Coronary artery (tissue), 2 donors: Measurements from ENCODE around the gene HOXB8.

ENCODE experiments used
- DNase-seq: peaks from one replicate; pipeline ENCODE4 v3.0.0-alpha.2; 2017; ENCODE audit warnings: low spot score
- H3K27ac ChIP-seq, 2 donors: fragments of 200-600 bp; sonication (generic); one replicate each; pipeline ENCODE4 v1.5.1; 2016 to 2019
- H3K4me3 ChIP-seq: fragments of 200-600 bp; sonication (generic); 2 replicates; pipeline ENCODE4 v1.5.1; 2016; ENCODE audit warnings: mild to moderate bottlenecking, moderate library complexity
- TF ChIP-seq, protein P1 (sequence below): fragments of 200-600 bp; sonication (generic); IDR thresholded peaks from one replicate; pipeline ENCODE4 v1.5.1; 2019; ENCODE audit warnings: antibody characterized with exemption

Gene HOXB8

DNA sequence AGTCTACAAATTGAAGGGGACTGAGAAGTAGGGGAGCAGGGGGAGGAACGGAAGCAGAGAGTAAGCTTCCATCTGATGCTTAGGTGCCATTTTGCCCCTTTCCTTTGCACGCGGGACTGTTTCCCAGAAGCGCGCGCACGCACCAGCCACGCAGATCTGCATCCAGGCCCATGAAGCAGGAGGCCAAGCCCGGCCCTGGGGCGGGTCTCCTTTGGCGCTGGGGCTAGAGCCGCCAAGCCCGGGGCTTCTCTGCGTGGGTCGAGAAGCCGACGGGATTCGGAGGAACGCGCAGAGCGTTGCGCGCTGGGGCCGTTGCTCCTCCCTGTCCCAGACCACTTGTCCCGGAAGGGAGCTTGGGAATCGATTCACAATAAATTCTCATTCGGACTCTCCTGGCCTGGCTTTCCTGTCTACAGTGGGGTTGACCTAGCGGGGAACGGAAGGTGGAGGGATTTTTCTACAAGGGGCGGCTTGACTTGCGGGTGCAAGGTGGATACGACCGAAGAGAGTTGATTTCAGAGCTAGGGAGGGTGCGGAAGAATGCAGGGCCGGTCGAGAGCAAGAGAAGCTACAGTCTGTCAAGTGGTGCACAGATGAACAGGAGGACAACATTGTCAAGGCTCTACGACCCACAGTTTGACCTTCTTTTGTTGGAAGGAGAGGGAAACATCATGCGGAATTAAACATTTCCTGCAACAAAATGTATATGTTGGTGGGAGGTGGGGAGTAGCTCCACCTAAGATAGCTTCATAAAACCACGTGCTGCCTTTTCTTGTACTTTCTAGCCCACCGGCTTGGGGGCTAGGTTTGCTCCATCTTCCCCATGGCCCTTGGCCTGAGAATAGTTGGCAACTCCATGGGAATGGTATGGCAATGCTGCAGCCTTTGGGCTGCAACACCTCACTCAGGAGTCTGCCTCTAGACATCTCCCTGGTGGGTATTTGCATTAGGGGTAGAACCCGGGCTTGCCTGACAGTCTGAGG is 6.6 kb upstream of the HOXB8 start:
- no peak for DNase-seq
- TF ChIP-seq, protein P1, sequence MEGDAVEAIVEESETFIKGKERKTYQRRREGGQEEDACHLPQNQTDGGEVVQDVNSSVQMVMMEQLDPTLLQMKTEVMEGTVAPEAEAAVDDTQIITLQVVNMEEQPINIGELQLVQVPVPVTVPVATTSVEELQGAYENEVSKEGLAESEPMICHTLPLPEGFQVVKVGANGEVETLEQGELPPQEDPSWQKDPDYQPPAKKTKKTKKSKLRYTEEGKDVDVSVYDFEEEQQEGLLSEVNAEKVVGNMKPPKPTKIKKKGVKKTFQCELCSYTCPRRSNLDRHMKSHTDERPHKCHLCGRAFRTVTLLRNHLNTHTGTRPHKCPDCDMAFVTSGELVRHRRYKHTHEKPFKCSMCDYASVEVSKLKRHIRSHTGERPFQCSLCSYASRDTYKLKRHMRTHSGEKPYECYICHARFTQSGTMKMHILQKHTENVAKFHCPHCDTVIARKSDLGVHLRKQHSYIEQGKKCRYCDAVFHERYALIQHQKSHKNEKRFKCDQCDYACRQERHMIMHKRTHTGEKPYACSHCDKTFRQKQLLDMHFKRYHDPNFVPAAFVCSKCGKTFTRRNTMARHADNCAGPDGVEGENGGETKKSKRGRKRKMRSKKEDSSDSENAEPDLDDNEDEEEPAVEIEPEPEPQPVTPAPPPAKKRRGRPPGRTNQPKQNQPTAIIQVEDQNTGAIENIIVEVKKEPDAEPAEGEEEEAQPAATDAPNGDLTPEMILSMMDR, result no peak
- Histone ChIP-seq H3K27ac (no peak overlapping the region), H3K4me3 (no peak overlapping the region)

- DNase-seq, result no peak
- no peak overlapping the region for H3K4me3 ChIP-seq
- TF ChIP-seq, protein P1, result no peak
- H3K27ac ChIP-seq, result no peak overlapping the region
Observed at GRCh38 chr17:48620461-48621139, 5.5 kb upstream of the HOXB8 start.

GRCh38 chr17:48619826-48620449 is 4.8 kb upstream of the HOXB8 start:
- TF ChIP-seq, protein P1, result no peak
- H3K4me3 ChIP-seq, result no peak overlapping the region
- DNase-seq, result no peak
- no peak overlapping the region for H3K27ac ChIP-seq

- TF ChIP-seq, protein P1, result peak; percentile 88
- DNase-seq, result peak; percentile 87
- H3K4me3 ChIP-seq, result no peak overlapping the region
- H3K27ac ChIP-seq, result no peak overlapping the region
Observed at GRCh38 chr17:48618256-48618896, 3.3 kb upstream of the HOXB8 start.

GRCh38 chr17:48617471-48618255 is 2.6 kb upstream of the HOXB8 start:
- no peak for DNase-seq
- Histone ChIP-seq H3K27ac (no peak overlapping the region), H3K4me3 (no peak overlapping the region)
- TF ChIP-seq, protein P1, result no peak
